K562 (cell line): ENCODE measurements around the gene NBEA. TPM values are rescaled to one million over a fixed set of nuclear protein-coding genes. Genes with fewer than 3 reads are reported as not detected.

Source experiments
- ATAC-seq: fragments of 200-7000 bp; cut with Tn5 transposase; 3 replicates; pipeline ENCODE4 v1.9.1; 2020; ENCODE audit warnings: moderate library complexity
- BruUV-seq: library from RNA; stranded (reverse); fragments of 400-500 nt; replicated peaks from 2 replicates; lab custom pipeline; 2021; lab: Mats Ljungman, UMichigan
- CTCF ChIA-PET: fragments of 300-600 bp; formaldehyde crosslinking; extraction: SDS; loops from one replicate; lab custom pipeline; 2021; ENCODE audit warnings: low intra/inter-chr PET ratio; lab: Yijun Ruan, JAX
- POLR2A ChIA-PET: fragments of 300-600, 350-650 bp; sonication (Branson Sonifier 250); formaldehyde crosslinking; extraction: SDS; loops from one replicate; lab custom pipeline; 2021; ENCODE audit warnings: antibody characterized with exemption, inconsistent platforms; lab: Yijun Ruan, JAX
- DNase-seq, 4 experiments: peaks; one replicate each; pipeline versions ENCODE4 v3.0.0 to v3.0.0-alpha.2; 2011 to 2018; ENCODE audit warnings: low spot score in 3 of 4, mixed read lengths in 3 of 4; ENCODE audit errors: extremely low read depth in 1 of 4
- FAIRE-seq: peaks from 2 replicates; lab custom pipeline; 2011; peaks lifted over from hg19 to GRCh38; lab: Jason Lieb, UNC
- H2AFZ ChIP-seq: 2 replicates; pipeline ENCODE4 v1.6.0; 2011; ENCODE audit warnings: low read depth, low read length, control low read depth, inconsistent platforms
- H3K27ac ChIP-seq: fragments of 200-600 bp; 3 replicates; pipeline ENCODE4 v1.8.0; 2011; ENCODE audit warnings: low read depth, mild to moderate bottlenecking, control low read depth, inconsistent platforms, low read length, moderate library complexity, mixed read lengths; ENCODE audit errors: extremely low read depth
- H3K27me3 ChIP-seq, 2 experiments: fragments of 300-600 bp in 1 of 2; 2 replicates in 1 of 2; 3 replicates in 1 of 2; pipeline versions ENCODE4 v1.6.0 to v1.8.0; 2011; ENCODE audit warnings: inconsistent platforms in 2 of 2, low read length in 2 of 2, mild to moderate bottlenecking in 1 of 2, mixed read lengths in 1 of 2, moderate library complexity in 1 of 2; ENCODE audit not compliant: control insufficient read depth in 2 of 2, insufficient read depth in 2 of 2
- H3K36me3 ChIP-seq: fragments of 300-600 bp; 3 replicates; pipeline ENCODE4 v1.8.0; 2011; ENCODE audit warnings: mild to moderate bottlenecking, low read length, inconsistent platforms; ENCODE audit not compliant: control insufficient read depth, insufficient read depth
- H3K4me1 ChIP-seq, 2 experiments: fragments of 200-600 bp in 1 of 2; replicated peaks in 1 of 2; 2 replicates in 1 of 2; 3 replicates in 1 of 2; pipeline versions ENCODE4 v1.5.1 to v1.8.0; 2011; ENCODE audit warnings: inconsistent platforms in 2 of 2, low read length in 2 of 2, mild to moderate bottlenecking in 1 of 2, mixed read lengths in 1 of 2, moderate library complexity in 1 of 2; ENCODE audit not compliant: control insufficient read depth in 2 of 2, insufficient read depth in 2 of 2
- H3K4me2 ChIP-seq: 2 replicates; pipeline ENCODE4 v1.6.1; 2011; ENCODE audit warnings: low read length, control low read depth, inconsistent platforms, mixed read lengths; ENCODE audit not compliant: insufficient read depth
- H3K4me3 ChIP-seq: fragments of 200-600 bp; sonication (generic), shearing (Covaris generic); 2 replicates; pipeline ENCODE4 v1.5.1; 2016; ENCODE audit warnings: control low read depth, inconsistent platforms
- H3K79me2 ChIP-seq: fragments of 200-600 bp; 3 replicates; pipeline ENCODE4 v1.8.0; 2011; ENCODE audit warnings: low read length, inconsistent platforms; ENCODE audit not compliant: control insufficient read depth, insufficient read depth
- H3K9ac ChIP-seq, 2 experiments: 2 replicates each; pipeline versions ENCODE4 v1.6.0 to v1.6.1; 2011; ENCODE audit warnings: low read depth in 2 of 2, low read length in 2 of 2, control low read depth in 1 of 2, inconsistent platforms in 1 of 2, mild to moderate bottlenecking in 1 of 2, mixed read lengths in 1 of 2; ENCODE audit not compliant: insufficient read depth in 1 of 2
- H3K9me1 ChIP-seq: one replicate; pipeline ENCODE4 v1.6.0; 2011; ENCODE audit warnings: inconsistent platforms, mild to moderate bottlenecking, low read length, moderate library complexity; ENCODE audit not compliant: control insufficient read depth, insufficient read depth
- H3K9me3 ChIP-seq: replicated peaks from 2 replicates; pipeline ENCODE4 v1.5.1; 2011; ENCODE audit warnings: low read depth, low read length, inconsistent platforms; ENCODE audit not compliant: control insufficient read depth, insufficient read depth
- H4K20me1 ChIP-seq: replicated peaks from 2 replicates; pipeline ENCODE4 v1.6.1; 2011; ENCODE audit warnings: low read length, inconsistent platforms, mixed read lengths; ENCODE audit not compliant: control insufficient read depth, insufficient read depth
- ATF2 ChIP-seq: sonication (generic); formaldehyde crosslinking; IDR thresholded peaks from 2 replicates; pipeline ENCODE4 v1.8.1; 2022; ENCODE audit warnings: missing genetic modification reagents
- BMI1 ChIP-seq: fragments of 150-350 bp; IDR thresholded peaks from 2 replicates; pipeline ENCODE4 v1.6.1; 2014; ENCODE audit warnings: low read length
- MCM5 ChIP-seq: fragments of 450-650 bp; IDR thresholded peaks from 2 replicates; pipeline ENCODE4 v1.6.1; 2016; ENCODE audit warnings: low read depth
- NELFE ChIP-seq: IDR thresholded peaks from 2 replicates; pipeline ENCODE4 v1.6.1; 2011; ENCODE audit warnings: mild to moderate bottlenecking; ENCODE audit not compliant: insufficient read depth, insufficient read length
- REST ChIP-seq, 2 experiments: fragments of 450-650 bp; formaldehyde crosslinking in 1 of 2; IDR thresholded peaks; 2 replicates each; pipeline versions ENCODE4 v1.4.0 to v1.6.1; 2014 to 2020; ENCODE audit warnings: mild to moderate bottlenecking in 2 of 2, borderline replicate concordance in 1 of 2, low read depth in 1 of 2
- SAFB2 ChIP-seq: fragments of 200-400 bp; formaldehyde crosslinking; IDR thresholded peaks from 2 replicates; pipeline ENCODE4 v1.6.1; 2018; ENCODE audit warnings: borderline replicate concordance, low read length, low read depth, moderate library complexity; ENCODE audit not compliant: severe bottlenecking
- SIX5 ChIP-seq, 2 experiments: IDR thresholded peaks; 2 replicates each; pipeline ENCODE4 v1.6.1; 2011; ENCODE audit warnings: low read length in 2 of 2, borderline replicate concordance in 1 of 2, low read depth in 1 of 2, mild to moderate bottlenecking in 1 of 2, moderate library complexity in 1 of 2; ENCODE audit not compliant: insufficient read depth in 1 of 2
- SRF ChIP-seq, 2 experiments: fragments of 250-450, 450-650 bp in 1 of 2; sonication (Bioruptor Pico) in 1 of 2; sonication (generic) in 1 of 2; formaldehyde crosslinking; IDR thresholded peaks; 2 replicates each; pipeline versions ENCODE4 v1.5.0 to v1.5.1; 2020 to 2022; ENCODE audit warnings: mild to moderate bottlenecking in 1 of 2, missing genetic modification reagents in 1 of 2
- ZFX ChIP-seq: sonication (generic); formaldehyde crosslinking; IDR thresholded peaks from 2 replicates; pipeline ENCODE4 v1.8.0; 2022; ENCODE audit warnings: mild to moderate bottlenecking, missing genetic modification reagents, moderate library complexity
- ZNF146 ChIP-seq: IDR thresholded peaks from one replicate; pipeline ENCODE4 v1.6.1; 2018; ENCODE audit warnings: missing compliant biosample characterization; ENCODE audit not compliant: unreplicated experiment
- WGBS: fragments of 100-300 bp; shearing (Covaris generic); methylation state at CpG from one replicate; pipeline ENCODE4 v1.1.6; 2016; ENCODE audit warnings: low coverage, mixed read lengths; ENCODE audit not compliant: insufficient coverage; ENCODE audit errors: missing lambda C conversion rate; 5-methylcytosine and 5-hydroxymethylcytosine counted together
- in situ Hi-C: fragments of 300-500 bp; cut with MboI; formaldehyde crosslinking; loops from 4 replicates; pipeline ENCODE4 v1.15.0; 2018; ENCODE audit warnings: inconsistent platforms, mixed read lengths
- intact Hi-C: fragments of 100-400 bp; cut with micrococcal nuclease; formaldehyde crosslinking; loops from 2 replicates; pipeline ENCODE4 v1.14.2; 2022
- polyA plus RNA-seq, 8 experiments: library from polyadenylated mRNA; depleted of rRNA in 4 of 8; stranded (reverse) in 5 of 8; unstranded in 3 of 8; fragments of >200 nt; fragmentation: Nextera tagmentation in 2 of 8; fragmentation: Illumina TruSeq in 1 of 8; extraction: Ambion mirVana in 2 of 8; extraction: Trizol in 1 of 8; gene quantifications; 2 replicates each; pipeline versions ENCODE4 v1.2.1 to v1.2.3, GENCODE V29; 2011 to 2014; ENCODE audit warnings: inconsistent platforms in 1 of 8, missing spikeins in 1 of 8
- total RNA-seq, 7 experiments: library from RNA; depleted of rRNA in 6 of 7; stranded (reverse); fragments of >200 nt in 6 of 7; fragmentation: Illumina TruSeq in 2 of 7; extraction: Trizol in 2 of 7; gene quantifications; 2 replicates each; pipeline versions ENCODE4 v1.2.1 to v1.2.3, GENCODE V29; 2011 to 2021; ENCODE audit warnings: low replicate concordance in 1 of 7

NBEA gene
- total and polyA plus RNA-seq, 9 of the 15 experiments (the other 6 are each of a cell fraction or from before 2014, with no cell fraction given), result 0.03 to 0.94 (median 0.05) TPM; not detected in 2

DNA sequence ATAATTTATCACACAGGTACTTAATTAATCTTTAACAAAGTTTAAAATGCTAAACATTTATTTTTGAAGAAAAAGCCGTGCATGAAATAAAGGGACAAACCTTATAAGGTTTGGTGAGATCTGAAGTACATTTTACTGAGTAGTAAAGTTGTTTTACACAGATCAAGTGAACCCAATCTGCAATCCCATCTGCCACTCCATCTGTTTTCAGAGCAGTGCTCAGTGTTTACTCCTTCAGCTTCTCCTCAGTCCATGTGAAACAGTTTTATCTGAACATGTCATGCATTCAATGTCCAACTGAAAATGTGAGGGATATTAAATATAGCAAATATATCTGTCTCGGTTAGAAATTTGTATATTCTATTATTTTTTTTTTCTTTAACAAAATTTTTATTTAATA is 367.6 kb downstream of the NBEA start:
- no peak for DNase-seq
- no peaks in the 10 kb centered on the region for H3K9me3 ChIP-seq
- H3K4me1 ChIP-seq, result no peaks in the 10 kb centered on the region
- ATAC-seq, result no peak
- no peak overlapping the region for H3K27ac ChIP-seq
- ChIA-PET CTCF (no interaction called here), POLR2A (no interaction called here)
- no peaks in the 10 kb centered on the region for H3K27me3 ChIP-seq
- TF ChIP-seq ZFX (CRISPR knock-in tag) (no peak), NELFE (no peak), SAFB2 (no peak), REST (IDR thresholded peaks at IDR 0.05; ENCODE audit: borderline replicate concordance) (no peak), REST (CRISPR knock-in tag; IDR thresholded peaks at IDR 0.05; ENCODE audit: low read depth) (no peak), BMI1 (no peak), MCM5 (no peak), SRF (CRISPR knock-in tag; IDR thresholded peaks at IDR 0.05) (no peak), ZNF146 (CRISPR knock-in tag) (no peak), ATF2 (CRISPR knock-in tag) (no peak), SIX5 (IDR thresholded peaks at IDR 0.05; ENCODE audit: borderline replicate concordance in 1 of 2, insufficient read depth in 1 of 2, low read depth in 1 of 2, low read length in 2 of 2) (no peak)
- FAIRE-seq, result no peak
- no peak overlapping the region for H3K4me3 ChIP-seq
- H3K9me1 ChIP-seq, result no peaks in the 10 kb centered on the region
- H3K79me2 ChIP-seq, result no peaks in the 10 kb centered on the region
- no peak overlapping the region for H2AFZ ChIP-seq
- intact Hi-C loops, result no loop called here
- BruUV-seq, result no TSS peak
- H3K4me2 ChIP-seq, result no peak overlapping the region
- in situ Hi-C loops, result no loop called here
- no peaks in the 10 kb centered on the region for H4K20me1 ChIP-seq
- H3K36me3 ChIP-seq, result no peaks in the 10 kb centered on the region
- H3K9ac ChIP-seq, result no peak overlapping the region
- WGBS, result 0% methylated on average over 1 of the region's 2 CpGs
